Breast epithelium (tissue), 3 donors: Measurements from ENCODE around the gene CBY2.
"Not testable (repeated sequence)": the region's sequence is repeated elsewhere in the genome, so short reads cannot be mapped to it uniquely, and the experiment has no call there.

Experiments used
- CTCF ChIP-seq, 3 donors: fragments of 450-650 bp; IDR thresholded peaks; one replicate each; pipeline ENCODE4 v1.5.1; 2016 to 2017; ENCODE audit warnings: antibody characterized with exemption in 3 of 3, mild to moderate bottlenecking in 3 of 3, moderate library complexity in 3 of 3
- POLR2A ChIP-seq: fragments of 450-650 bp; IDR thresholded peaks from one replicate; pipeline ENCODE4 v1.6.1; 2016; ENCODE audit warnings: antibody characterized with exemption, mild to moderate bottlenecking, moderate library complexity

DNA sequence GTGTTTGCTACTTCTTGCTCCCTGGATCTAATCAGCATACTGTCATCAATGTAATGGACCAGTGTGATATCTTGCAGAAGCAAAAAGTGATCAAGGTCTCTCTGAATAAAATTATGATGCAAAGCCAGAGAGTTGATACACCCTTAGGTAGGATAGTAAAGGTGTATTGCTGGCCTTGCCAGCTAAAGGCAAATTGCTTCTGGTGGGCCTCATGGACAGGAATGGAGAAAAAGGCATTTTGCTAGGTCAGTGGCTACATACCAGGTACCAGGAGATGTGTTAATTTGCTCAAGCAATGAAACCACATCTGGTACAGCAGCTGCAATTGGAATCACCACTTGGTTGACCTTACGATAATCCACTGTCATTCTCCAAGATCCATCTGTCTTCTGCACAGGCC lies 54.4 kb downstream of the CBY2 start:
- not testable (repeated sequence) for TF ChIP-seq CTCF (IDR thresholded peaks at IDR 0.05); POLR2A
